HCT116 (cell line): ENCODE measurements around the gene MMP12.

Source experiments
- ATF3 ChIP-seq: IDR thresholded peaks from 2 replicates; pipeline ENCODE4 v1.6.1; 2012
- CTCF ChIP-seq, 3 experiments: fragments of 200-600 bp in 1 of 3; sonication (generic) in 1 of 3; IDR thresholded peaks in 2 of 3; conservative IDR thresholded peaks in 1 of 3; 2 replicates each; pipeline ENCODE4 v1.5.1; 2012 to 2017; ENCODE audit warnings: low read depth in 2 of 3, low read length in 2 of 3, antibody characterized with exemption in 1 of 3, borderline replicate concordance in 1 of 3, control low read depth in 1 of 3, mild to moderate bottlenecking in 1 of 3, mixed read lengths in 1 of 3, mixed run types in 1 of 3, moderate library complexity in 1 of 3; ENCODE audit not compliant: insufficient read depth in 1 of 3
- POLR2A ChIP-seq: IDR thresholded peaks from 2 replicates; pipeline ENCODE4 v1.7.0; 2011; ENCODE audit warnings: borderline replicate concordance; ENCODE audit not compliant: insufficient read depth, insufficient read length; ENCODE audit errors: extremely low read depth
- REST ChIP-seq: IDR thresholded peaks from 2 replicates; pipeline ENCODE4 v1.6.1; 2012; ENCODE audit warnings: low read depth
- SP1 ChIP-seq: IDR thresholded peaks from 2 replicates; pipeline ENCODE4 v1.6.1; 2012; ENCODE audit warnings: low read depth

GRCh38 chr11:102819491-102819890 lies 55.3 kb downstream of the MMP12 start:
- TF ChIP-seq ATF3 (no peak), POLR2A (no peak), CTCF (IDR thresholded peaks at IDR 0.05 in 2 of 3, conservative IDR thresholded peaks at IDR 0.05 in 1 of 3; ENCODE audit: borderline replicate concordance in 1 of 3, insufficient read depth in 1 of 3, low read depth in 2 of 3, low read length in 2 of 3) (no peak), REST (no peak), SP1 (no peak)
